Spleen (tissue), 11 donors: ENCODE data around the gene XPC. TPM values are rescaled to one million over a fixed set of nuclear protein-coding genes. Genes with fewer than 3 reads are reported as not detected.

ENCODE experiments used
- DNase-seq: peaks from one replicate; pipeline ENCODE4 v3.0.0-alpha.2; 2020
- H3K27ac ChIP-seq, 8 donors: fragments of 200-600 bp; sonication (generic) in 7 of 8; 1 replicate in 4 of 8; 2 replicates in 4 of 8; pipeline versions ENCODE4 v1.5.0 to v1.8.0; 2016 to 2021; ENCODE audit warnings: inconsistent platforms in 4 of 8, mild to moderate bottlenecking in 4 of 8, moderate library complexity in 1 of 8
- H3K27me3 ChIP-seq, 7 donors: fragments of 200-600 bp; sonication (generic) in 6 of 7; replicated peaks in 1 of 7; 1 replicate in 4 of 7; 2 replicates in 3 of 7; pipeline versions ENCODE4 v1.5.0 to v1.8.0; 2016 to 2021; ENCODE audit warnings: inconsistent platforms in 3 of 7, mild to moderate bottlenecking in 1 of 7
- H3K36me3 ChIP-seq, 6 donors: fragments of 200-600 bp; sonication (generic) in 5 of 6; 1 replicate in 4 of 6; 2 replicates in 2 of 6; pipeline versions ENCODE4 v1.5.0 to v1.8.0; 2016 to 2021; ENCODE audit warnings: inconsistent platforms in 2 of 6
- H3K4me1 ChIP-seq, 6 donors: fragments of 200-600 bp; sonication (generic) in 5 of 6; 1 replicate in 3 of 6; 2 replicates in 3 of 6; pipeline versions ENCODE4 v1.5.0 to v1.8.0; 2016 to 2021; ENCODE audit warnings: inconsistent platforms in 3 of 6
- H3K4me3 ChIP-seq, 8 donors: fragments of 200-600 bp; sonication (generic) in 7 of 8; 1 replicate in 4 of 8; 2 replicates in 4 of 8; pipeline versions ENCODE4 v1.5.0 to v1.8.0; 2016 to 2021; ENCODE audit warnings: inconsistent platforms in 4 of 8, mild to moderate bottlenecking in 4 of 8, moderate library complexity in 2 of 8
- H3K9me3 ChIP-seq, 8 donors: fragments of 200-600 bp; sonication (generic) in 7 of 8; 1 replicate in 4 of 8; 2 replicates in 4 of 8; pipeline versions ENCODE4 v1.5.0 to v1.8.0; 2016 to 2021; ENCODE audit warnings: inconsistent platforms in 4 of 8
- CTCF ChIP-seq, 11 experiments: fragments of 200-600 bp in 7 of 11; fragments of 450-650 bp in 4 of 11; sonication (generic) in 4 of 11; IDR thresholded peaks in 8 of 11; conservative IDR thresholded peaks in 3 of 11; 1 replicate in 7 of 11; 2 replicates in 4 of 11; pipeline versions ENCODE4 v1.4.0 to v1.8.0; 2016 to 2021; ENCODE audit warnings: antibody characterized with exemption in 11 of 11, inconsistent platforms in 4 of 11, mild to moderate bottlenecking in 1 of 11
- POLR2A ChIP-seq, 3 donors: fragments of 450-650 bp; IDR thresholded peaks; one replicate each; pipeline ENCODE4 v1.5.1; 2017; ENCODE audit warnings: antibody characterized with exemption in 3 of 3, mild to moderate bottlenecking in 1 of 3
- POLR2AphosphoS5 ChIP-seq, 3 donors: sonication (generic); formaldehyde crosslinking; IDR thresholded peaks; one replicate each; pipeline ENCODE4 v1.5.1; 2017; ENCODE audit warnings: antibody characterized with exemption in 3 of 3
- WGBS, 5 donors: extraction: QIAGEN DNeasy Blood & Tissue Kit in 3 of 5; methylation state at CpG; one replicate each; pipeline versions ENCODE4 v1.1.5 to v1.1.7; 2013 to 2018; 5-methylcytosine and 5-hydroxymethylcytosine counted together
- intact Hi-C: fragments of 100-400 bp; cut with DNase I; formaldehyde crosslinking; loops from one replicate; pipeline ENCODE4 v1.15.0; 2023; ENCODE audit warnings: low total_unique reads
- polyA plus RNA-seq, 3 donors: library from polyadenylated mRNA; stranded (reverse); fragments of 200-250 nt; gene quantifications; one replicate each; pipeline ENCODE4 v1.2.1, GENCODE V29; 2013
- total RNA-seq, 7 donors: library from RNA; depleted of rRNA in 3 of 7; stranded (reverse); fragments of >200 nt in 3 of 7; fragmentation: NEBNext Ultra II Directional in 4 of 7; extraction: Animal tissue kit (Norgen Biotek cat#: 25700) in 4 of 7; gene quantifications; one replicate each; pipeline versions ENCODE4 v1.1.0 to v1.2.1, GENCODE V29; 2016 to 2021
- donor health status: healthy with polysubstance abuse.
- donor health status: DM: no; HTN: no; CAD: no; lungs with moderate emphysema.
- donor health status: DM: no; HTN: no; CAD: no.
- donor health status: Bipolar disorder and iron deficiency.
- donor health status: healthy.
- donor health status: DM: no; HTN: no; CAD: no.
- donor health status: DM: yes; HTN: yes; CAD: no.

XPC gene
- total and polyA plus RNA-seq, 10 donors, result 16.1 to 65.6 (median 47.3) TPM

- no peaks in the 10 kb centered on the region for H3K4me1 ChIP-seq
- no peak for DNase-seq
- peaks cover 0 to 25% (median 0%) of the 10 kb centered on the region in 7 donors for H3K27me3 ChIP-seq
- TF ChIP-seq CTCF (IDR thresholded peaks at IDR 0.05 in 8 of 11, conservative IDR thresholded peaks at IDR 0.05 in 3 of 11), result no peak
- no peak for TF ChIP-seq POLR2A (IDR thresholded peaks at IDR 0.05)
- no peak for TF ChIP-seq POLR2AphosphoS5 (IDR thresholded peaks at IDR 0.05)
- H3K9me3 ChIP-seq, result peaks cover 0 to 12% (median 7%) of the 10 kb centered on the region in 8 donors
- no peaks in the 10 kb centered on the region for H3K36me3 ChIP-seq
- no peak overlapping the region for H3K4me3 ChIP-seq
- no peak overlapping the region for H3K27ac ChIP-seq
- intact Hi-C loops, result no loop called here
- WGBS, 5 donors, result 91 to 97% (median 93%) methylated on average over 5 of the region's 5 CpGs
Measured at GRCh38 chr3:14097616-14098391, 80.6 kb downstream of the XPC start.

GRCh38 chr3:14096742-14097141 is 81.7 kb downstream of the XPC start:
- DNase-seq, result no peak
- H3K36me3 ChIP-seq, result no peaks in the 10 kb centered on the region
- no peak for TF ChIP-seq POLR2A (IDR thresholded peaks at IDR 0.05)
- no peak for TF ChIP-seq POLR2AphosphoS5 (IDR thresholded peaks at IDR 0.05)
- no peak for TF ChIP-seq CTCF (IDR thresholded peaks at IDR 0.05 in 8 of 11, conservative IDR thresholded peaks at IDR 0.05 in 3 of 11)
- no peaks in the 10 kb centered on the region for H3K4me1 ChIP-seq
- intact Hi-C loops, result no loop called here
- no peak overlapping the region for H3K27ac ChIP-seq
- no peak overlapping the region for H3K4me3 ChIP-seq
- H3K9me3 ChIP-seq, result peaks cover 0 to 12% (median 7%) of the 10 kb centered on the region in 8 donors
- peaks cover 0 to 25% (median 0%) of the 10 kb centered on the region in 7 donors for H3K27me3 ChIP-seq
- WGBS, 5 donors, result 84 to 90% (median 87%) methylated on average over 3 of the region's 3 CpGs

Other genes with a start within 250 kb of the XPC start
- gene CHCHD4, start 53.7 kb downstream of the XPC start, total RNA-seq, result 10 to 100 TPM in 3 of 7 donors, 1 to 10 TPM in 4; 8.5 to 17.1 (median 9.5) TPM
- gene CHCHD4, start 53.7 kb downstream of the XPC start, polyA plus RNA-seq, result 10 to 100 TPM in 2 of 3 donors, 1 to 10 TPM in 1; 8.4 to 14.1 (median 12.1) TPM
- 10 to 100 TPM; 40.5 to 64.2 (median 53.9) TPM for gene TMEM43, start 53.5 kb downstream of the XPC start, total RNA-seq
- 10 to 100 TPM; 18.7 to 22.8 (median 22.5) TPM for gene TMEM43, start 53.5 kb downstream of the XPC start, polyA plus RNA-seq
- gene LSM3, start 216 bp upstream of the XPC start, total RNA-seq, result 10 to 100 TPM in 2 of 7 donors, 1 to 10 TPM in 5; 7.5 to 13.2 (median 9.4) TPM
- 10 to 100 TPM in 2 of 3 donors, 1 to 10 TPM in 1; 9.8 to 15.8 (median 14.4) TPM for gene LSM3, start 216 bp upstream of the XPC start, polyA plus RNA-seq
- 100 to 1,000 TPM in 6 of 7 donors, 10 to 100 TPM in 1; 75.4 to 150 (median 128) TPM for gene SLC6A6, start 224.0 kb upstream of the XPC start, total RNA-seq
- gene SLC6A6, start 224.0 kb upstream of the XPC start, polyA plus RNA-seq, result 10 to 100 TPM in 1 of 3 donors, 1 to 10 TPM in 2; 3.4 to 14.2 (median 3.9) TPM